ENCODE results near the gene TLK2.

The TLK2 gene

GRCh38 chr17:62565817-62566216 lies 87.2 kb downstream of the TLK2 start:
- no peak for DNase-seq (ENCODE audit: low read depth)
- TF ChIP-seq CTCF (IDR thresholded peaks at IDR 0.05; ENCODE audit: control insufficient read depth, insufficient read depth, low read depth, low read length, missing control alignments), result no peak
- H3K4me3 ChIP-seq (ENCODE audit: control insufficient read depth, low read depth, low read length), result no peak overlapping the region

- no peak for TF ChIP-seq CTCF (IDR thresholded peaks at IDR 0.05; ENCODE audit: control insufficient read depth, insufficient read depth, low read depth, low read length, missing control alignments)
- no peak for DNase-seq (ENCODE audit: low read depth)
- no peak overlapping the region for H3K4me3 ChIP-seq (ENCODE audit: control insufficient read depth, low read depth, low read length)
Measured at GRCh38 chr17:62566996-62567578, 88.5 kb downstream of the TLK2 start.

- no peak for DNase-seq (ENCODE audit: low read depth)
- no peak for TF ChIP-seq CTCF (IDR thresholded peaks at IDR 0.05; ENCODE audit: control insufficient read depth, insufficient read depth, low read depth, low read length, missing control alignments)
- no peak overlapping the region for H3K4me3 ChIP-seq (ENCODE audit: control insufficient read depth, low read depth, low read length)
Measured at GRCh38 chr17:62572488-62572887, 93.9 kb downstream of the TLK2 start.

GRCh38 chr17:62572888-62573401 lies 94.3 kb downstream of the TLK2 start:
- TF ChIP-seq CTCF (IDR thresholded peaks at IDR 0.05; ENCODE audit: control insufficient read depth, insufficient read depth, low read depth, low read length, missing control alignments), result no peak
- no peak for DNase-seq (ENCODE audit: low read depth)
- H3K4me3 ChIP-seq (ENCODE audit: control insufficient read depth, low read depth, low read length), result no peak overlapping the region

- no peak overlapping the region for H3K4me3 ChIP-seq (ENCODE audit: control insufficient read depth, low read depth, low read length)
- TF ChIP-seq CTCF (IDR thresholded peaks at IDR 0.05; ENCODE audit: control insufficient read depth, insufficient read depth, low read depth, low read length, missing control alignments), result no peak
- DNase-seq (ENCODE audit: low read depth), result no peak
Measured at GRCh38 chr17:62573480-62574117, 95.0 kb downstream of the TLK2 start.

- DNase-seq (ENCODE audit: low read depth), result no peak
- no peak overlapping the region for H3K4me3 ChIP-seq (ENCODE audit: control insufficient read depth, low read depth, low read length)
- TF ChIP-seq CTCF (IDR thresholded peaks at IDR 0.05; ENCODE audit: control insufficient read depth, insufficient read depth, low read depth, low read length, missing control alignments), result no peak
Measured at GRCh38 chr17:62576382-62576781, 97.8 kb downstream of the TLK2 start.
